ENCODE results near the gene LRRC8B. TPM values are rescaled to one million over a fixed set of nuclear protein-coding genes. Genes with fewer than 3 reads are reported as not detected.

LRRC8B gene
- total and polyA plus RNA-seq, 3 donors from 2014 or later, result 20.5 to 42.1 (median 29.7) TPM

DNA sequence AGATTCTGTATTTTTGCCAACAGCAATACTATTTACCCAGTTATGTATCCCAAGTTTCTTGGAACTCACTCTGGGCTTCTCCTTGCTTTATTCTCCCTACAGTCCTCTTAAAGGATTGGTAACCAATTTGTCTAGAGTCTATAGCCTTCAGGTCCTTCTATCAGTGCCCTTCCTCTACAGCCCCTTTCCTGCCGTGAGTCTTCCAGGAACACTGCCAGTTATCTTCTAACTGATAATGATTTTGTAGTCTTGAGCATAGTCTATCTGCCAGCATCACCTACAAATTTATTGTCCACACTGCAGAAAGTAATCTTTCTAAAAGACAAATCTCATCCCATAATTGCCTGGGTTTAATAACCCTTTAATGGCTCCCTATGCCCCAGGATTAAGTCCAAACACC lies 8.2 kb downstream of the LRRC8B start:
- TF ChIP-seq POLR2A (IDR thresholded peaks at IDR 0.05), result no peak
- TF ChIP-seq, protein P1, sequence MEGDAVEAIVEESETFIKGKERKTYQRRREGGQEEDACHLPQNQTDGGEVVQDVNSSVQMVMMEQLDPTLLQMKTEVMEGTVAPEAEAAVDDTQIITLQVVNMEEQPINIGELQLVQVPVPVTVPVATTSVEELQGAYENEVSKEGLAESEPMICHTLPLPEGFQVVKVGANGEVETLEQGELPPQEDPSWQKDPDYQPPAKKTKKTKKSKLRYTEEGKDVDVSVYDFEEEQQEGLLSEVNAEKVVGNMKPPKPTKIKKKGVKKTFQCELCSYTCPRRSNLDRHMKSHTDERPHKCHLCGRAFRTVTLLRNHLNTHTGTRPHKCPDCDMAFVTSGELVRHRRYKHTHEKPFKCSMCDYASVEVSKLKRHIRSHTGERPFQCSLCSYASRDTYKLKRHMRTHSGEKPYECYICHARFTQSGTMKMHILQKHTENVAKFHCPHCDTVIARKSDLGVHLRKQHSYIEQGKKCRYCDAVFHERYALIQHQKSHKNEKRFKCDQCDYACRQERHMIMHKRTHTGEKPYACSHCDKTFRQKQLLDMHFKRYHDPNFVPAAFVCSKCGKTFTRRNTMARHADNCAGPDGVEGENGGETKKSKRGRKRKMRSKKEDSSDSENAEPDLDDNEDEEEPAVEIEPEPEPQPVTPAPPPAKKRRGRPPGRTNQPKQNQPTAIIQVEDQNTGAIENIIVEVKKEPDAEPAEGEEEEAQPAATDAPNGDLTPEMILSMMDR (IDR thresholded peaks at IDR 0.05), result no peak
- no peak for DNase-seq
- H3K27me3 ChIP-seq, result no peaks in the 10 kb centered on the region
- no peak overlapping the region for H3K27ac ChIP-seq
- H3K36me3 ChIP-seq (ENCODE audit: low read depth, missing control alignments), result no peaks in the 10 kb centered on the region
- H3K4me3 ChIP-seq, result no peak overlapping the region
- intact Hi-C loops (cut with DNase I; ENCODE audit: low total_unique reads), result no loop called here
- H3K9me3 ChIP-seq, result no peaks in the 10 kb centered on the region
- 74 to 85% methylated on average over 1 of the region's 1 CpG for WGBS, 2 donors
- H3K4me1 ChIP-seq, result no peaks in the 10 kb centered on the region

DNA sequence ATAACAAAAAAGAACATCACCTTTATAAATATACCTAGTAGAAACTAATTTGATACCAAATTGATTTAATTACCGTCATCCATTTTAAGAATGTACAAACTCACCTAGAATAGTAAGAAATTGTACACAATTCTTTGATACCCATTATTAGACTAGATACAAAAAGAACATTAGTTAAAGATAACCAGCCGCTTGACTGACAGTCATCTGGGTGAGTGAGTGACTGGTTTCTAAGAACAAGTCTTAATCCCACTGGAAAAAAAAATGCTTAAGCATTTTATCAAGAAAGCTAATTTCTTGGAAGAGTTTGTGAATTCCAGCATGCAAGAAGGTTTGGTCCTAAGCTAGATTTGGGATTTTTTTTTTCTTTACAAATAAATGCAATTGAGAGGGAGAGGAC lies 10.9 kb downstream of the LRRC8B start:
- Histone ChIP-seq H3K9me3 (no peaks in the 10 kb centered on the region), H3K4me1 (peaks cover 4% of the 10 kb centered on the region), H3K27ac (no peak overlapping the region), H3K27me3 (no peaks in the 10 kb centered on the region), H3K36me3 (ENCODE audit: low read depth, missing control alignments) (no peaks in the 10 kb centered on the region), H3K4me3 (no peak overlapping the region)
- DNase-seq, result no peak
- TF ChIP-seq, protein P1 (IDR thresholded peaks at IDR 0.05), result no peak
- no peak for TF ChIP-seq POLR2A (IDR thresholded peaks at IDR 0.05)
- 80 to 93% methylated on average over 2 of the region's 2 CpGs for WGBS, 2 donors
- intact Hi-C loops (cut with DNase I; ENCODE audit: low total_unique reads), result no loop called here

DNA sequence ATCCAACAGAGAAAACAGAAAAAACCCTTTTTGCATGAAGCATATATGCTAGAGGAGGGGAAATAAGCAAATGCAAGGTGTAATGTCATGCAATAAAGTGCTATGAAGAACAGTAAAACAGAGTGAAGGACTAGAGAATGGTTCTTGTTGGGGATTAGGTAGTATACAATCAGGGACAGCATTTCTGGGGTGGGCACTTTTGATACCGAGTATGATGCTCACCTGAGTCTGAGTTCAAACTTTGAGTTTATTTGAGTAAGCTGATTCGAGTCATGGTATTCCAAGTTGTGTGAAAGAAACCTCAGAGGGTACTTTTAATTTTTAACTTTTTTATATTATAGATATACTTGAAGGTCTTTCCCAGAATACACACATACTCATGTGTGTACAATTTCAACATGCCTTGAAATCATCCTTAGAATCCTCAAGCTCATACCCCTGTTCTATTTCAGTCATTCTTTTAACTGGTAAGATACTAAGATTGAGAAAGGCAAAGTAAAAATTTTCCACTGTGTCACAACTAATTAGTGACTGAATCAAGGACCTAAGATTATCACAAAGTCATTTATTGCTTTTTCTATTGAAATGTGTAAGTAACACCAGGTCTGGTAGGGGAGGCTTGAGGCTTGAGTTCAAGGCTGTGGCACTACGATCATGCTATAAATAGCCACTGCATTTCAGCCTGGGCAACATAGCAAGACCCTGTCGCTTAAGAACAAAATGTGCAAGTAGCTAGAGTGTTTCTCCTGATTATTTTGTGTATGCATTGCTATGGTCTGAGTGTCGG lies 12.1 kb downstream of the LRRC8B start:
- Histone ChIP-seq H3K27ac (no peak overlapping the region), H3K4me1 (peaks cover 7% of the 10 kb centered on the region), H3K4me3 (no peak overlapping the region), H3K27me3 (no peaks in the 10 kb centered on the region), H3K9me3 (no peaks in the 10 kb centered on the region), H3K36me3 (ENCODE audit: low read depth, missing control alignments) (no peaks in the 10 kb centered on the region)
- DNase-seq, result no peak
- intact Hi-C loops (cut with DNase I; ENCODE audit: low total_unique reads), result no loop called here
- WGBS, 2 donors, result 89 to 91% methylated on average over 5 of the region's 5 CpGs
- TF ChIP-seq, protein P1 (IDR thresholded peaks at IDR 0.05), result no peak
- TF ChIP-seq POLR2A (IDR thresholded peaks at IDR 0.05), result no peak

DNA sequence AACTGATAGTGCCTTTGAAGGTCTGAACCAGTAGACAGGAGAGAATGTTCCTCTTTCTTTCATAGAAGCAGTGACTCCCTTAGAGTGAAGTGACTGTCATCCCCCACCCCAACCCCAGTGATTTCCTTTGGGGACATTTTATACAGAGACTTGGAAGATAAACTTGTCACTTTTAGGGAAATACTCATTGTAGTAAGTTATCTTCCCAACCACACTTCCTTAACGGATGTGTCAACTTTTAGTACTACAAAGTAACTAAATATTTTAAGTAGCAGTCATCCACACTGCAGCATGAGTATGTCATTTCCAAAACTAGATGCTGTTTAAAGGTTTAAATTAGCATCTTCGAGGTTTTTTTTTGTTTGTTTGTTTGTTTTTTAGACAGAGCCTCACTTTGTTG lies 13.7 kb downstream of the LRRC8B start:
- intact Hi-C loops (cut with DNase I; ENCODE audit: low total_unique reads), result no loop called here
- Histone ChIP-seq H3K27me3 (no peaks in the 10 kb centered on the region), H3K4me3 (no peak overlapping the region), H3K27ac (no peak overlapping the region), H3K36me3 (ENCODE audit: low read depth, missing control alignments) (no peaks in the 10 kb centered on the region), H3K4me1 (peaks cover 7% of the 10 kb centered on the region), H3K9me3 (no peaks in the 10 kb centered on the region)
- no peak for DNase-seq
- 53 to 77% methylated on average over 2 of the region's 2 CpGs for WGBS, 2 donors
- TF ChIP-seq, protein P1 (IDR thresholded peaks at IDR 0.05), result no peak
- TF ChIP-seq POLR2A (IDR thresholded peaks at IDR 0.05), result no peak

DNA sequence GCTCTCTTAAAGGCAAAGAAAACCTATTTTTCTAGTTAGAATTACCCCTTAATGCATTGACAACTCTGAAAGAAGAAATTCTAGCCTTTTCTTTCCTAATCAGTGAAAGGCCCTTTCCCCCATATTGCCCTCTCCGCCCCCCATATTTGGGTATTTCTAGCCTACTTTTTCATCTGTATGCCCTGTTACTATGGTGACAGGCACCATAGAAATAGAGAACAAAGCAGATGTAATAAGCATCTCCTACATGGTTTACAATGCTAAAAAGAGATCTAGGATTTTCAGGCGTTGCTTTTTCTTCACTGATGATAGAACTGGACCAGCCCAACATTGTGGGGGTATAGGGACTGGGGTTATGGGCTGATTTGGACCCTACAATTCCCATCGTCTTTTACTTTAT lies 14.5 kb downstream of the LRRC8B start:
- no peak overlapping the region for H3K27ac ChIP-seq

More for the DNA sequence above, 14.5 kb downstream of the LRRC8B start:
- Histone ChIP-seq H3K9me3 (no peaks in the 10 kb centered on the region), H3K4me1 (peaks cover 7% of the 10 kb centered on the region), H3K27me3 (no peaks in the 10 kb centered on the region), H3K4me3 (no peak overlapping the region), H3K36me3 (ENCODE audit: low read depth, missing control alignments) (no peaks in the 10 kb centered on the region)
- no peak for DNase-seq
- 94 to 97% methylated on average over 3 of the region's 3 CpGs for WGBS, 2 donors
- TF ChIP-seq, protein P1 (IDR thresholded peaks at IDR 0.05), result no peak
- intact Hi-C loops (cut with DNase I; ENCODE audit: low total_unique reads), result no loop called here

Measured in testis (tissue), 3 donors.